Measurements from ENCODE around the gene SLC25A5.
"Not testable (repeated sequence)": the region's sequence is repeated elsewhere in the genome, so short reads cannot be mapped to it uniquely, and the experiment has no call there.

The SLC25A5 gene

DNA sequence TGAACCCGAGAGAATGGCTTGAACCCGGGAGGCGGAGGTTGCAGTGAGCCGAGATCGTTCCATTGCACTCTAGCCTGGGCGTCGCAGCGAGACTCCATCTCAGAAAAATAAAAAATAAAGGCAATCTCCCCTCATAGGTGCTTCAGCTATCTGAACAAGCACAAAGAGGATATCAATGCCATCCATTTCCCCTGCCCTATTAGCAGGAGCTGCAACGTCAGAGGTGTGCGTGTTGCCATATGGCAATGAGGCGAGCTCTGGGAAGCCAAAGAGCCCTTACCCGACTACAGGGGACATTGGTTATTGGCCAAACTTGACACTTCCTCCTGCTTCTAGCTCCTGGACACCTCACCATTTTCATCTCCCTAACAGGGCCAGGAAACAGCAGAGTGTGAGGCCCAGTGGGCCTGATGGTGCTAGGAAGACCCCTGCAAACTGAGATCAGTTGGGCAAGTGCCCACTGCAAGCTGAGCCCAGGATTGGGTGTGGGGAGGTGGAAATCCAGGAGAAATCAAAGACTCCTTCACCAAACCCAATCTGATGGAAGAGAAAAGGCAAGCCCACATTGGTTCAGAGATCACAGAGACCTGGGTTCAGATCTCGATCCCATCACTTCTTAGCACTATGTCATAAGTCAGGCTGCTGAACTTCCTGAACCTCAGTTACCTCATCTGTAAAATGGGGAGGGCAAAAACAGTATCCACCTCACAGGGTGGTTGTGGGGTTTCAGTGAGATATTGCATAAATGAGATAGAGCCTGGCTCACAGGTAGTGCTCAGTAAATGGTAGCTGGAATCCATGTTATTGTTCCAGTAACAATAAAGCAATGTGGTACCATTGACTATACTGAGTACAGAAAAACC lies 21.2 kb downstream of the SLC25A5 start:
- H3K9me3 ChIP-seq (ENCODE audit: control insufficient read depth, insufficient read depth, low read length): no peaks in the 10 kb centered on the region
- H3K4me1 ChIP-seq (ENCODE audit: control insufficient read depth, insufficient read depth, low read length): no peaks in the 10 kb centered on the region
- H3K36me3 ChIP-seq (ENCODE audit: control insufficient read depth, insufficient read depth, low read length): no peaks in the 10 kb centered on the region
- no peaks in the 10 kb centered on the region for H3K27me3 ChIP-seq (ENCODE audit: control insufficient read depth, insufficient read depth, low read length)
- H3K27ac ChIP-seq (ENCODE audit: low read length): no peak overlapping the region
- WGBS (ENCODE audit: insufficient coverage, insufficient read length): no CpG with 5 or more reads among the region's 13 CpGs
- no peak for DNase-seq (ENCODE audit: low read depth, low spot score)
- H3K4me3 ChIP-seq (ENCODE audit: low read length): no peak overlapping the region

DNA sequence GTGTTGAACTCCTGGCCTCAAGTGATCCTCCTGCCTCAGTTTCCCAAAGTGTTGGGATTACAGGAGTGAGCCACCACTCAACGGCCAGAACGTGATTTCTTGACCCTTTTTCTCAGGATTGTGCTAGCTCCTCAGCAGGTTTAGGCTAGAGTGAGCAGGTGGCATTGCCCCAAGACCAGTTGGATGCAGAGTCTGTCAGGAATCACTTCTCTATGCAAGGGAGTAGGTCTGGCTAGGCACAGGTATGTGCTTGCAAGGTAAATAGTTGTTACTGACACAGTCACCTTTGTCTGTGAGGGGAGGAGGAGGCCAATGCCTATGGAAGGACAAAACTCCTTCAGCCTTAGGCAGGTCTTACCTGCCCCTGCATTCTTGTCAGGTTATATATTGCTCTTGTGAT lies 24.2 kb downstream of the SLC25A5 start:
- Histone ChIP-seq H3K9me3 (ENCODE audit: control insufficient read depth, insufficient read depth, low read length) (no peaks in the 10 kb centered on the region), H3K27me3 (ENCODE audit: control insufficient read depth, insufficient read depth, low read length) (no peaks in the 10 kb centered on the region), H3K27ac (ENCODE audit: low read length) (no peak overlapping the region), H3K36me3 (ENCODE audit: control insufficient read depth, insufficient read depth, low read length) (no peaks in the 10 kb centered on the region), H3K4me1 (ENCODE audit: control insufficient read depth, insufficient read depth, low read length) (no peaks in the 10 kb centered on the region), H3K4me3 (ENCODE audit: low read length) (no peak overlapping the region)
- WGBS (ENCODE audit: insufficient coverage, insufficient read length): no CpG with 5 or more reads among the region's 2 CpGs
- DNase-seq (ENCODE audit: low read depth, low spot score): no peak

DNA sequence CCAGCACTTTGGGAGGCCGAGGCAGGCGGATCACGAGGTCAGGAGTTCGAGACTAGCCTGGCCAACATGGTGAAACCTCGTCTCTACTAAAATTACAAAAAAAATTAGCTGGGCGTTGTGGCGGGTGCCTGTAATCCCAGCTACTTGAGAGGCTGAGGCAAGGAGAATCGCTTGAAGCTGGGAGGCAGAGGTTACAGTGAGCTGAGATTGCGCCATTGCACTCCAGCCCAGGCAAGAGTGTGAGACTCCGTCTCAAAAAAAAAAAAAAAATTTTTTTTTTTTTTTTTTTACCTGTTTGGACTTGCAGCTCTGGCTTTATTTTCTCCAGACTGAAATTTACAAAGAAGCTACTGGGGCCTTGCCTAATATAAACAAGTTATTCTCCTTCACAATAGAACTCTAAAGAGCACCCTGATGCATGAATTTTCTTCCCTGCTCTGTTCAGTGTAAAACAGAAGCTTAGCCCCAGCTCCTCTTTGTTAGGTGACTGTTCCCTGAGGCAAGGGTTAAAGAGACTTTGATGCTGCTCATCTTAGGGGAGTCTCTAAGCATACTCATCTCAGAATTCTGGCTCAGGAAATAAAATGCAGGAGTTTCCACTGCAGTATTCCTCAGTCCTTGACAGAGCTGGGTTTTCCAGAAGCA lies 25.7 kb downstream of the SLC25A5 start:
- H3K27ac ChIP-seq (ENCODE audit: low read length); H3K27me3 ChIP-seq (ENCODE audit: control insufficient read depth, insufficient read depth, low read length); H3K4me1 ChIP-seq (ENCODE audit: control insufficient read depth, insufficient read depth, low read length); H3K36me3 ChIP-seq (ENCODE audit: control insufficient read depth, insufficient read depth, low read length); DNase-seq (ENCODE audit: low read depth, low spot score); H3K9me3 ChIP-seq (ENCODE audit: control insufficient read depth, insufficient read depth, low read length); H3K4me3 ChIP-seq (ENCODE audit: low read length): not testable (repeated sequence)
- no CpG with 5 or more reads among the region's 10 CpGs for WGBS (ENCODE audit: insufficient coverage, insufficient read length)

DNA sequence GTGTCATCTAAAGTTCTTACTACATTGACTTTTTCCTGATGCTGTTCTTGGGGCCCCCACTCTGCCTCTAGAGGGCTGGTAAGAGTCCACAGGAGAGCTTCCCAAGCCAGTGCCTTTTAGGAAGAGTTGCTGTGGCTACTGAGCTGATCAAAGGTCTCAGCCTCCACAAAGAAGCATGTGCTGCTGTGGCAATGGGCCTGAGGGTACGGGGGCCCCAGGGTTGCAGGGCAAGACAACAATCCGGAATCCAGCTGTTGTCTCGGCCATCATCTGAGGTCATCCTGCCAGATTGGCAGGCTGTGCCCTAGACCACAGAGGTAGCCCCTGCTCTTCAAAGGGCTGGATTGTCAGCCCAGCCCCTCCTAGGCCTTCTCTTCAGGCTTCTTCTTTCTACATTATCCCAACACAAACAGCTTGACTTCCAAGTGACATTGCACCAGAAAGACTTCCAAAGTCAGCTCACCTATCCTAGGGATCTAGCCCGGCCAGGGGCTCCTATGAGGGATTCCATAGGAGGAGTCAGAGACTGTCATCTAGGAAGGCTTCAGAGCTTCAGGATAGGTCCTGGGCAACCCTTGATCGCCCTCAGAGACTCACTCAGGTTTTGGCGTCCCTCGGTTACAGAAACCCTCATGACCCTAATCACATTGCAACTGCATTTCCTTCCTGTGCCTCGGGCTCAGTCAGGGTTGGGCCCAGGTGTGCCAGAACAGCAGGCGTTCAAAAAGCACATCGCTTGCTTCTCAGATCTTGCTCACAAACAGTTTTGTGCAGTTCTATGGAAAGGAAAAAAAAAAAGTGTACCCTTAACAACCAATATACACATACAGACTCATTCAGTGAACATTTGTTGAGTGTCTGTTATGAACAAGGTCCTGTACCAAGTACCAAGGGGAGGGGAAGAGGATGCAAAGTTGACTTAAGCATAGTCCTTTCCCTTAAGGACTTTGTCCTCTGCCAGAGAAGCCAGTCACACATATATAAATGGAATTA lies 27.8 kb downstream of the SLC25A5 start:
- no peak overlapping the region for H3K4me3 ChIP-seq (ENCODE audit: low read length)
- no peaks in the 10 kb centered on the region for H3K27me3 ChIP-seq (ENCODE audit: control insufficient read depth, insufficient read depth, low read length)
- no peaks in the 10 kb centered on the region for H3K9me3 ChIP-seq (ENCODE audit: control insufficient read depth, insufficient read depth, low read length)
- H3K36me3 ChIP-seq (ENCODE audit: control insufficient read depth, insufficient read depth, low read length): no peaks in the 10 kb centered on the region
- DNase-seq (ENCODE audit: low read depth, low spot score): no peak
- H3K4me1 ChIP-seq (ENCODE audit: control insufficient read depth, insufficient read depth, low read length): no peaks in the 10 kb centered on the region
- WGBS (ENCODE audit: insufficient coverage, insufficient read length): no CpG with 5 or more reads among the region's 10 CpGs
- H3K27ac ChIP-seq (ENCODE audit: low read length): no peak overlapping the region

DNA sequence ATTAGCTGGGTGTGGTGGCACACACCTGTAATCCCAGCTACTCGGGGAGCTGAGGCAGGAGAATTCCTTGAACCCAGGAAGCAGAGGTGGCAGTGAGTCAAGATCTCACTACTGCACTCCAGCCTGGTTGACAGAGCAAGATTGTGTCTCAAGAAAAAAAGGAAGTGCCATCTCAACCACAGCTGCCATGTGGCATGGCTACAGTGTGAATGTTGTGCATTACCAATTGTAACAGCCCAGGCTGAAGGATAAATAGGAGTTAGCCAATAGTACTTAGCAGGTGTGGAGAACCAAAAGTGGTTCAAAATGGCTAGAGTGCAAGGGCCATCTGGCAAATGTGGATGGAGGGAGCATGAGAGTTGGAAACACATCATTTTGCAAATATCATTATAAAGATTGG lies 28.9 kb downstream of the SLC25A5 start:
- no peak overlapping the region for H3K27ac ChIP-seq (ENCODE audit: low read length)
- H3K4me3 ChIP-seq (ENCODE audit: low read length): no peak overlapping the region
- no peaks in the 10 kb centered on the region for H3K27me3 ChIP-seq (ENCODE audit: control insufficient read depth, insufficient read depth, low read length)
- H3K36me3 ChIP-seq (ENCODE audit: control insufficient read depth, insufficient read depth, low read length): no peaks in the 10 kb centered on the region
- WGBS (ENCODE audit: insufficient coverage, insufficient read length): no CpG with 5 or more reads among the region's 1 CpG
- no peaks in the 10 kb centered on the region for H3K9me3 ChIP-seq (ENCODE audit: control insufficient read depth, insufficient read depth, low read length)
- DNase-seq (ENCODE audit: low read depth, low spot score): no peak
- no peaks in the 10 kb centered on the region for H3K4me1 ChIP-seq (ENCODE audit: control insufficient read depth, insufficient read depth, low read length)

DNA sequence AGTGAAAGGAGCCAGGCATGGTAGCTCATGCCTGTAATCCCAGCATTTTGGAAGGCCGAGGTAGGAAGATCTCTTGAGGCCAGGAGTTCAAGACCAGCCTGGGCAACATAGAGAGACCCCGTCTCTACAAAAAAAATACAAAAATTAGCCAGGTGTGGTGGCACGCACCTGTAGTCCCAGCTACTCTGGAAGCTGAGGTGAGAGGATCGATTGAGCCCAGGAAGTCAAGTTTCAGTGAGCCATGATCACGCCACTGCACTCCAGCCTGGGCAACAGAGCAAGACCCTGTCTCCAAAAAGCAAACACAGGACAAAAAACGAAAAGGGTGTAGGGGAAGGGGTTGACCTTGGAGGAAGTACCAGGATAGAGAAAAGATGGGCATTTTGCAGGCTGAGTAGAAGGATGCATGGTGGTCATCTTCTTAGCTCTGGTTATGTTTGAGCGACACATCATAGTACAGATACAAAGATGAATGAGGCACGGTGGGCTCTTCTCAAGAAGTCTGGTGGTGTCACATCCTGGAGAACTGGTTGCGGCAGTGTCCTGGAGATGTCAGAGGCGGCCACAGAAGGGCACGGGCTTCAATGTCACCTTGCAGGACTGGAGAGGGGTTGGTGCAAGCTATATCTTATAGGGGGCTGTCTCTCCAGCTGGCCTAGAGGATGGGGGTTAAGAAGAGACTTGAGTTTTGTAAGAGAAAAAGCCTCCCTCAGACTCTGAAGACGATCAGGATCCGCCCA lies 32.0 kb downstream of the SLC25A5 start:
- no peak overlapping the region for H3K27ac ChIP-seq (ENCODE audit: low read length)
- no peaks in the 10 kb centered on the region for H3K36me3 ChIP-seq (ENCODE audit: control insufficient read depth, insufficient read depth, low read length)
- no peak for DNase-seq (ENCODE audit: low read depth, low spot score)
- H3K9me3 ChIP-seq (ENCODE audit: control insufficient read depth, insufficient read depth, low read length): no peaks in the 10 kb centered on the region
- 0 out of 2 replicates have a peak, but pooled peaks cover 1% of the 10 kb centered on the region for H3K4me1 ChIP-seq (ENCODE audit: control insufficient read depth, insufficient read depth, low read length)
- no peaks in the 10 kb centered on the region for H3K27me3 ChIP-seq (ENCODE audit: control insufficient read depth, insufficient read depth, low read length)
- no peak overlapping the region for H3K4me3 ChIP-seq (ENCODE audit: low read length)
- no CpG with 5 or more reads among the region's 13 CpGs for WGBS (ENCODE audit: insufficient coverage, insufficient read length)

DNA sequence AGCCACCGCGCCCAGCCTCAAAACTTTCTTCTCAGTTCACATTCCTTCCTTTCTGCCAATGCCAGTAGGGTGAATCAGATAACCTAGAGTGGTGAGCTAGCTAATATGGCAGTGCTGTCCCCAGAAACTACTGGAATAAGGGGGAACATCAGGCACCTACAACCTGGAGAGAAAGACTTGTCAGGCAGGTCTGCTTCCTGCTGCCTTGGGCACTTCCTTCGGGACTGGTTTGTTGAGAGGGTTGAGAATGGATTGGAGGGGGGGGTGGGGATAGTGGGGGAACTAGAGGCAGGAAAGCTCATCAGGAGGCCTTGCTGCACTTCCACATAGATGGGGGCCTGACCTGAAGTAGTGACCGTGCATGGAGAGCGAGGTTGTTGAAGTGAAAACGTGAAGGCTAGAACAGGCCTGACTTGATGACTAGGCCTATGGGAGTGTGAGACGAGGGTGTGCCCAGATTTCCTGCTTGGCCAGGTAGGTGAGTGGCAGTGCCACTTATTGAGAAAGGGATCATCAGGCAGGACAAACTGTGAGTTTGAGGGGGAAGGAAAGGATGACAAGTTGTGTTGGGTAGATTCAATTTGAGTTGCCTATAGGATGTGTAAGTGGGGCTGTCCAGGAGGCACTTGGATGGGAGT lies 33.4 kb downstream of the SLC25A5 start:
- Histone ChIP-seq H3K4me1 (ENCODE audit: control insufficient read depth, insufficient read depth, low read length) (0 out of 2 replicates have a peak, but pooled peaks cover 1% of the 10 kb centered on the region), H3K4me3 (ENCODE audit: low read length) (no peak overlapping the region), H3K27me3 (ENCODE audit: control insufficient read depth, insufficient read depth, low read length) (no peaks in the 10 kb centered on the region), H3K9me3 (ENCODE audit: control insufficient read depth, insufficient read depth, low read length) (no peaks in the 10 kb centered on the region), H3K27ac (ENCODE audit: low read length) (no peak overlapping the region), H3K36me3 (ENCODE audit: control insufficient read depth, insufficient read depth, low read length) (no peaks in the 10 kb centered on the region)
- no CpG with 5 or more reads among the region's 7 CpGs for WGBS (ENCODE audit: insufficient coverage, insufficient read length)
- DNase-seq (ENCODE audit: low read depth, low spot score): no peak

DNA sequence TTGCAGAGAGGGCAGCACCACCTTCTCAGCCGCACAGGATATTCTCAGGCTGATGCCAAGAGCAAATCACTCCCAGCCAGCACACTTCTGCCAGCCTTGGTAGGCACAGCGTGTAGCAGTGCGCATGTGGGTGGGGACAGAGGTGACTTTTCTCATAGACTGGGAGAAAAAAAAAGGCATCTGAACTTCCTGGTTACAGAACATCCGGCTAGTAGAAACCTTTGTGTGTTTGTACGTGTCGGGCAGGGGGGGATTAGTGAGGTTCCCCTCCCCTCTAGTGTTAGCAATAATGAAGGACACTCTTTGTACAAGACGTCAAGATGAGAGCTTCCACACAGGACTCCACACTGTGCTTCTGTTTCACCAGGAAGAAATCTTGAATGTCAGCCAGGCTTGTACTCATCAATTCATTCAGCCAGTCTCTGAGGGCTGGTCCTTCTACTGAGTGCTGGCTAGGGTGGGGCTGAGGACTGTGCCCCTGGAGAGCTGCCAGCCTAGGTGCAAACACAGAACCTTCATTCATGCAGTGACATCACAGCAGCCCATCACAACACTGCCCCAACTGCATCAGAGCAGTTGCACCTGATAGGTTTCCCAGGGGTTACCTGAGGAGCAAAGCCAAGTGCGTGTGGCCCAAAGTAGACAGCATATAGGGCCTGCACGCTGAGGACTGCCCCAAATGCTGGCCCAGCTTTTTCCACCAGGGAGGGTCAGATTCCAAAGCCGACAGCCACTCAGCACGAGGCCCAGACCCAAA lies 34.7 kb downstream of the SLC25A5 start:
- no peak for DNase-seq (ENCODE audit: low read depth, low spot score)
- no peak overlapping the region for H3K4me3 ChIP-seq (ENCODE audit: low read length)
- H3K27ac ChIP-seq (ENCODE audit: low read length): no peak overlapping the region
- no peaks in the 10 kb centered on the region for H3K27me3 ChIP-seq (ENCODE audit: control insufficient read depth, insufficient read depth, low read length)
- no peaks in the 10 kb centered on the region for H3K9me3 ChIP-seq (ENCODE audit: control insufficient read depth, insufficient read depth, low read length)
- no CpG with 5 or more reads among the region's 11 CpGs for WGBS (ENCODE audit: insufficient coverage, insufficient read length)
- no peaks in the 10 kb centered on the region for H3K36me3 ChIP-seq (ENCODE audit: control insufficient read depth, insufficient read depth, low read length)
- 0 out of 2 replicates have a peak, but pooled peaks cover 1% of the 10 kb centered on the region for H3K4me1 ChIP-seq (ENCODE audit: control insufficient read depth, insufficient read depth, low read length)

DNA sequence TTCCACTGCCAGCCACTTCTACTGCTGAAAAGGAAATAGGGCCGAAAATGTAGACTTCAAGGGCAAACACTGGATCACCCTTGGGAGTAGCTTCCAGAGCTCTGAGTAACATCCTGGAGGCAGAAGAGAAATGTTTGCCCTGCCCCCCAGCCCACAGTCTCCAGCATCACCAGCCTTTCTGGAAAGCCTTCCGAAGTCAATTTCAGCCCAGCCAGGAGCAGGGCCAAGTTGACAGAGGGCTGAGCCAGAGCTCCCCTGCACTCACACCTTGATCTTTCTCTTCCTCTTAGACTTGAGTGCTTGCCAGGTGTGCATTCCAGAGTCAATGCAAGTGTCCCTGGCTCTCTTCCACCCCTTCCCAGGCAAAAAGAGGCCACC lies 35.2 kb downstream of the SLC25A5 start:
- no peaks in the 10 kb centered on the region for H3K36me3 ChIP-seq (ENCODE audit: control insufficient read depth, insufficient read depth, low read length)
- no peak overlapping the region for H3K27ac ChIP-seq (ENCODE audit: low read length)
- WGBS (ENCODE audit: insufficient coverage, insufficient read length): no CpG with 5 or more reads among the region's 2 CpGs
- no peak overlapping the region for H3K4me3 ChIP-seq (ENCODE audit: low read length)
- DNase-seq (ENCODE audit: low read depth, low spot score): no peak
- H3K9me3 ChIP-seq (ENCODE audit: control insufficient read depth, insufficient read depth, low read length): no peaks in the 10 kb centered on the region
- H3K27me3 ChIP-seq (ENCODE audit: control insufficient read depth, insufficient read depth, low read length): no peaks in the 10 kb centered on the region
- H3K4me1 ChIP-seq (ENCODE audit: control insufficient read depth, insufficient read depth, low read length): 0 out of 2 replicates have a peak, but pooled peaks cover 1% of the 10 kb centered on the region
